Fibroblast of lung (primary cell): ENCODE results near the gene PARP3. TPM values are rescaled to one million over a fixed set of nuclear protein-coding genes. Genes with fewer than 3 reads are reported as not detected.

Experiments used
- DNase-seq, 2 donors: peaks; one replicate each; pipeline versions ENCODE4 v3.0.0 to v3.0.0-alpha.2; 2010; ENCODE audit warnings: low read depth in 2 of 2
- H2AFZ ChIP-seq: 2 replicates; pipeline ENCODE4 v1.5.1; 2012; ENCODE audit warnings: low read length, control low read depth, inconsistent platforms
- H3K27ac ChIP-seq: 2 replicates; pipeline ENCODE4 v1.5.1; 2011; ENCODE audit warnings: low read length, control low read depth; ENCODE audit not compliant: insufficient read depth
- H3K27me3 ChIP-seq: 2 replicates; pipeline ENCODE4 v1.5.1; 2011; ENCODE audit warnings: mild to moderate bottlenecking, low read length; ENCODE audit not compliant: control insufficient read depth, insufficient read depth
- H3K36me3 ChIP-seq: 2 replicates; pipeline ENCODE4 v1.5.1; 2011; ENCODE audit warnings: low read length; ENCODE audit not compliant: control insufficient read depth, insufficient read depth
- H3K4me1 ChIP-seq: 2 replicates; pipeline ENCODE4 v1.5.1; 2011; ENCODE audit warnings: low read length; ENCODE audit not compliant: control insufficient read depth, insufficient read depth; ENCODE audit errors: extremely low read depth
- H3K4me2 ChIP-seq: 2 replicates; pipeline ENCODE4 v1.5.1; 2011; ENCODE audit warnings: low read length, control low read depth; ENCODE audit not compliant: insufficient read depth; ENCODE audit errors: extremely low read depth
- H3K4me3 ChIP-seq, 4 experiments: fragments of 200-600 bp in 1 of 4; sonication (generic) in 1 of 4; replicated peaks in 1 of 4; 2 replicates each; pipeline ENCODE4 v1.5.1; 2011 to 2016; ENCODE audit warnings: low read length in 4 of 4, low read depth in 3 of 4, mild to moderate bottlenecking in 3 of 4, control low read depth in 2 of 4, inconsistent platforms in 1 of 4, mixed read lengths in 1 of 4; ENCODE audit not compliant: insufficient read depth in 1 of 4; ENCODE audit errors: control extremely low read depth in 1 of 4
- H3K79me2 ChIP-seq: 2 replicates; pipeline ENCODE4 v1.5.1; 2012; ENCODE audit warnings: mild to moderate bottlenecking, low read length, inconsistent platforms; ENCODE audit not compliant: control insufficient read depth, insufficient read depth
- H3K9ac ChIP-seq: 2 replicates; pipeline ENCODE4 v1.5.1; 2011; ENCODE audit warnings: mild to moderate bottlenecking, low read length, control low read depth; ENCODE audit not compliant: insufficient read depth
- H3K9me3 ChIP-seq: 2 replicates; pipeline ENCODE4 v1.5.1; 2012; ENCODE audit warnings: low read depth, low read length; ENCODE audit not compliant: control insufficient read depth, insufficient read depth
- H4K20me1 ChIP-seq: 2 replicates; pipeline ENCODE4 v1.5.1; 2011; ENCODE audit warnings: low read length; ENCODE audit not compliant: control insufficient read depth, insufficient read depth; ENCODE audit errors: extremely low read depth
- EZH2 ChIP-seq: IDR thresholded peaks from 2 replicates; pipeline ENCODE4 v1.5.1; 2012; ENCODE audit warnings: low read length, control low read depth, mild to moderate bottlenecking; ENCODE audit errors: missing control alignments
- polyA plus RNA-seq, 2 donors: library from polyadenylated mRNA; depleted of rRNA in 1 of 2; stranded (reverse) in 1 of 2; unstranded in 1 of 2; fragments of >200 nt; gene quantifications; 2 replicates each; pipeline ENCODE4 v1.2.1, GENCODE V29; 2011 to 2012; ENCODE audit warnings: missing spikeins in 1 of 2
- total RNA-seq: library from RNA; depleted of rRNA; stranded (reverse); fragments of >200 nt; gene quantifications from 2 replicates; pipeline ENCODE4 v1.2.1, GENCODE V29; 2014
- TF ChIP-seq, protein P1 (sequence below), 2 donors: IDR thresholded peaks in 1 of 2; conservative IDR thresholded peaks in 1 of 2; 1 replicate in 1 of 2; 2 replicates in 1 of 2; pipeline ENCODE4 v1.5.1; 2011 to 2012; ENCODE audit warnings: low read length in 2 of 2, control low read depth in 1 of 2, inconsistent platforms in 1 of 2, low read depth in 1 of 2, mild to moderate bottlenecking in 1 of 2

PARP3 gene
- total and polyA plus RNA-seq, 2 donors (not counting 1 experiment from before 2014, with no cell fraction given), result 22.8 to 44.1 TPM

DNA sequence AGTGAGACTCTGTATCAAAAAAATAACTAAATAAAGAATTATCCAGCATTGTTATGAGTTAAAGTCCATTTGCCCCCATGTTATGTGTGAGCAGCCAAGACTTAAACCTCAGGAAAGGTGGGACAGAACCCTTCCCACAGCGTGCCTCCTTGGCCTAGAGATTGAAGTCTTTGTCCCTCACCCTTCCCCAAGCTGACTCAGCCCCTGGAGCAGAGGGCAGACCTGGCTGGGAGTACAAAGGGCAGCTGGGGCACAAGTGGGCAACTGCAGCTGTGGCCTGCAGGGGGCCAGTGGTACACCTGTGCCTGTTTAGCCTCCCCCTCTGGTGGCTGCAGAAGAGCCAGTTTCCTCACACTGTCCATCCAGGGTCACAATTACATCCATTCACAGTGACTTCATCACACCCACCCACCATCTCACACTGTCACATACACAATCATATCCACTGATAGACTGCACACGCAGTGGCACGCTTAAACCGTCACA is 40.2 kb downstream of the PARP3 start:
- Histone ChIP-seq H3K9me3 (no peaks in the 10 kb centered on the region), H3K27ac (peak overlapping the region; percentile 93), H4K20me1 (no peaks in the 10 kb centered on the region)

GRCh38 chr3:51982838-51983577 is 40.8 kb downstream of the PARP3 start, which contains the start of gene ACY1:
Gene ACY1 (plus strand): TSS chr3:51983535. CDS start chr3:51984065, 530 bp downstream.
- Histone ChIP-seq H3K79me2 (peaks cover 6% of the 10 kb centered on the region), H3K4me2 (peak within 1 kb of the TSS; percentile 92), H2AFZ (peak within 1 kb of the TSS; percentile 39), H3K9me3 (no peaks in the 10 kb centered on the region), H3K27me3 (no peaks in the 10 kb centered on the region), H3K4me3 (peak within 1 kb of the TSS; percentile 55 to 75 (median 66)), H3K36me3 (peaks cover 1% of the 10 kb centered on the region), H3K4me1 (peaks cover 5% of the 10 kb centered on the region), H3K9ac (peak within 1 kb of the TSS; percentile 73), H4K20me1 (no peaks in the 10 kb centered on the region), H3K27ac (peak within 1 kb of the TSS; percentile 93)
- DNase-seq, result peak; percentile 82 to 93
- TF ChIP-seq, protein P1, sequence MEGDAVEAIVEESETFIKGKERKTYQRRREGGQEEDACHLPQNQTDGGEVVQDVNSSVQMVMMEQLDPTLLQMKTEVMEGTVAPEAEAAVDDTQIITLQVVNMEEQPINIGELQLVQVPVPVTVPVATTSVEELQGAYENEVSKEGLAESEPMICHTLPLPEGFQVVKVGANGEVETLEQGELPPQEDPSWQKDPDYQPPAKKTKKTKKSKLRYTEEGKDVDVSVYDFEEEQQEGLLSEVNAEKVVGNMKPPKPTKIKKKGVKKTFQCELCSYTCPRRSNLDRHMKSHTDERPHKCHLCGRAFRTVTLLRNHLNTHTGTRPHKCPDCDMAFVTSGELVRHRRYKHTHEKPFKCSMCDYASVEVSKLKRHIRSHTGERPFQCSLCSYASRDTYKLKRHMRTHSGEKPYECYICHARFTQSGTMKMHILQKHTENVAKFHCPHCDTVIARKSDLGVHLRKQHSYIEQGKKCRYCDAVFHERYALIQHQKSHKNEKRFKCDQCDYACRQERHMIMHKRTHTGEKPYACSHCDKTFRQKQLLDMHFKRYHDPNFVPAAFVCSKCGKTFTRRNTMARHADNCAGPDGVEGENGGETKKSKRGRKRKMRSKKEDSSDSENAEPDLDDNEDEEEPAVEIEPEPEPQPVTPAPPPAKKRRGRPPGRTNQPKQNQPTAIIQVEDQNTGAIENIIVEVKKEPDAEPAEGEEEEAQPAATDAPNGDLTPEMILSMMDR (conservative IDR thresholded peaks at IDR 0.05 in 1 of 2, IDR thresholded peaks at IDR 0.05 in 1 of 2; ENCODE audit: low read depth in 1 of 2, low read length in 2 of 2), result no peak
- TF ChIP-seq EZH2, result no peak

More for the DNA sequence above, 40.2 kb downstream of the PARP3 start:
- TF ChIP-seq EZH2, result no peak
- TF ChIP-seq, protein P1 (conservative IDR thresholded peaks at IDR 0.05 in 1 of 2, IDR thresholded peaks at IDR 0.05 in 1 of 2; ENCODE audit: low read depth in 1 of 2, low read length in 2 of 2), result peak; percentile 43 to 52
- Histone ChIP-seq H3K36me3 (peaks cover 1% of the 10 kb centered on the region), H3K27me3 (no peaks in the 10 kb centered on the region), H3K4me2 (peak overlapping the region; percentile 92), H3K9ac (peak overlapping the region; percentile 73), H2AFZ (peak overlapping the region; percentile 39), H3K4me3 (peak overlapping the region; percentile 55 to 75 (median 66)), H3K79me2 (peaks cover 6% of the 10 kb centered on the region), H3K4me1 (peaks cover 5% of the 10 kb centered on the region)
- DNase-seq, result no peak

GRCh38 chr3:51983578-51984268 is 41.6 kb downstream of the PARP3 start:
- no peak for TF ChIP-seq EZH2
- TF ChIP-seq, protein P1 (conservative IDR thresholded peaks at IDR 0.05 in 1 of 2, IDR thresholded peaks at IDR 0.05 in 1 of 2; ENCODE audit: low read depth in 1 of 2, low read length in 2 of 2), result no peak
- H3K79me2 ChIP-seq, result peaks cover 6% of the 10 kb centered on the region
- peak overlapping the region; percentile 25 for H2AFZ ChIP-seq
- H3K27ac ChIP-seq, result peak overlapping the region; percentile 93
- DNase-seq, result no peak
- peaks cover 5% of the 10 kb centered on the region for H3K4me1 ChIP-seq
- peak overlapping the region; percentile 90 for H3K4me2 ChIP-seq
- H3K9me3 ChIP-seq, result no peaks in the 10 kb centered on the region
- peak overlapping the region; percentile 73 for H3K9ac ChIP-seq
- peaks cover 2% of the 10 kb centered on the region for H3K36me3 ChIP-seq
- no peaks in the 10 kb centered on the region for H4K20me1 ChIP-seq
- peak overlapping the region; percentile 52 to 75 (median 66) for H3K4me3 ChIP-seq
- no peaks in the 10 kb centered on the region for H3K27me3 ChIP-seq
